Activated CD8-positive, alpha-beta memory T cell treated with anti-CD3 and anti-CD28 coated beads, Interleukin-2, amount 50 U/mL, for 4 hours (primary cell): ENCODE results near the gene PAX8.

Experiments used
- DNase-seq: peaks from one replicate; pipeline ENCODE4 v3.0.0-alpha.2; 2020

The PAX8 gene

GRCh38 chr2:113219525-113219888 is 59.2 kb downstream of the PAX8 start:
- DNase-seq, result no peak

GRCh38 chr2:113219092-113219441 is 59.7 kb downstream of the PAX8 start:
- no peak for DNase-seq

GRCh38 chr2:113218283-113219091 is 60.2 kb downstream of the PAX8 start:
- no peak for DNase-seq

- no peak for DNase-seq
Observed at GRCh38 chr2:113217455-113218282, 61.1 kb downstream of the PAX8 start.

- DNase-seq, result no peak
Observed at GRCh38 chr2:113216891-113217454, 61.7 kb downstream of the PAX8 start.

GRCh38 chr2:113216321-113216720 is 62.4 kb downstream of the PAX8 start:
- no peak for DNase-seq

- no peak for DNase-seq
Observed at GRCh38 chr2:113215056-113215455, 63.7 kb downstream of the PAX8 start.

GRCh38 chr2:113214141-113214540 is 64.6 kb downstream of the PAX8 start:
- no peak for DNase-seq

- no peak for DNase-seq
Observed at GRCh38 chr2:113213061-113213930, 65.4 kb downstream of the PAX8 start.

GRCh38 chr2:113212245-113213060 is 66.3 kb downstream of the PAX8 start:
- no peak for DNase-seq

- DNase-seq, result no peak
Observed at GRCh38 chr2:113211226-113212105, 67.3 kb downstream of the PAX8 start.

- DNase-seq, result no peak
Observed at GRCh38 chr2:113209646-113210171, 69.0 kb downstream of the PAX8 start.

- no peak for DNase-seq
Observed at GRCh38 chr2:113209011-113209645, 69.6 kb downstream of the PAX8 start.

GRCh38 chr2:113208396-113208795 is 70.3 kb downstream of the PAX8 start:
- DNase-seq, result no peak

GRCh38 chr2:113207021-113207420 is 71.7 kb downstream of the PAX8 start:
- no peak for DNase-seq

- DNase-seq, result no peak
Observed at GRCh38 chr2:113206251-113206650, 72.5 kb downstream of the PAX8 start.

- DNase-seq, result peak; percentile 77
Observed at GRCh38 chr2:113203901-113204519, 74.7 kb downstream of the PAX8 start.

- no peak for DNase-seq
Observed at GRCh38 chr2:113203217-113203530, 75.5 kb downstream of the PAX8 start.

GRCh38 chr2:113202305-113203216 is 76.2 kb downstream of the PAX8 start:
- DNase-seq, result no peak
